MCF 10A (cell line): ENCODE data around the gene TNIK. TPM values are rescaled to one million over a fixed set of nuclear protein-coding genes. Genes with fewer than 3 reads are reported as not detected.
A peak's percentile ranks its signal among the peaks of the same experiment; 100 is the strongest.

Source experiments
- BruUV-seq: library from RNA; stranded (reverse); fragments of 400-500 nt; replicated peaks from 2 replicates; lab custom pipeline; 2021; lab: Mats Ljungman, UMichigan
- CTCF ChIA-PET: fragments of 300-600 bp; sonication (Branson Sonifier 250); formaldehyde crosslinking; extraction: SDS; loops from one replicate; lab custom pipeline; 2021; ENCODE audit warnings: antibody characterized with exemption, inconsistent platforms; lab: Yijun Ruan, JAX
- POLR2A ChIA-PET: fragments of 300-600, 350-650 bp; sonication (Branson Sonifier 250); formaldehyde crosslinking; extraction: SDS; loops from one replicate; lab custom pipeline; 2020; ENCODE audit warnings: antibody characterized with exemption, inconsistent platforms; lab: Yijun Ruan, JAX
- DNase-seq: peaks from one replicate; pipeline ENCODE4 v3.0.0-alpha.2; 2018; ENCODE audit not compliant: unreplicated experiment
- H3K27ac Mint-ChIP-seq: one replicate; pipeline ENCODE4 v1.8.0; 2022; ENCODE audit warnings: mild to moderate bottlenecking, low read depth, mixed read lengths; ENCODE audit not compliant: unreplicated experiment
- H3K27me3 Mint-ChIP-seq: one replicate; pipeline ENCODE4 v1.8.0; 2022; ENCODE audit warnings: mixed read lengths; ENCODE audit not compliant: insufficient read depth, unreplicated experiment
- H3K36me3 Mint-ChIP-seq: one replicate; pipeline ENCODE4 v1.8.0; 2022; ENCODE audit warnings: mild to moderate bottlenecking, moderate library complexity, mixed read lengths; ENCODE audit not compliant: insufficient read depth, unreplicated experiment
- H3K4me1 Mint-ChIP-seq: one replicate; pipeline ENCODE4 v1.8.0; 2022; ENCODE audit warnings: mixed read lengths; ENCODE audit not compliant: insufficient read depth, unreplicated experiment
- H3K4me3 Mint-ChIP-seq: one replicate; pipeline ENCODE4 v1.8.0; 2022; ENCODE audit warnings: mild to moderate bottlenecking, moderate library complexity, mixed read lengths; ENCODE audit not compliant: unreplicated experiment
- H3K9me3 Mint-ChIP-seq: one replicate; pipeline ENCODE4 v1.8.0; 2022; ENCODE audit warnings: mixed read lengths; ENCODE audit not compliant: unreplicated experiment
- CTCF ChIP-seq: fragments of 200-600 bp; IDR thresholded peaks from one replicate; pipeline ENCODE4 v1.8.0; 2022; ENCODE audit warnings: antibody characterized with exemption, mild to moderate bottlenecking; ENCODE audit not compliant: unreplicated experiment
- intact Hi-C: fragments of 100-400 bp; cut with micrococcal nuclease; formaldehyde crosslinking; loops from 2 replicates; pipeline ENCODE4 v1.14.1; 2022
- total RNA-seq: library from RNA; stranded (reverse); gene quantifications from 2 replicates; pipeline ENCODE4 v1.2.3, GENCODE V29; 2022

The TNIK gene
- total RNA-seq, 1 experiment from 2014 or later: 3.4 TPM

- CTCF ChIA-PET: interaction anchor here (0.6 to 2.9 kb wide), 19 partner anchors 8 to 1304 kb away, joined by 3 to 26 read pairs (median 4); partner anchors contain the start of gene RPL22L1
- H3K4me1 Mint-ChIP-seq: peaks cover 8% of the 10 kb centered on the region
- H3K36me3 Mint-ChIP-seq: no peaks in the 10 kb centered on the region
- no peaks in the 10 kb centered on the region for H3K9me3 Mint-ChIP-seq
- H3K4me3 Mint-ChIP-seq: no peak overlapping the region
- H3K27me3 Mint-ChIP-seq: no peaks in the 10 kb centered on the region
- POLR2A ChIA-PET: interaction anchor here (0.6 to 1.9 kb wide), 3 partner anchors 411 to 1090 kb away, joined by 3 to 7 read pairs (median 4); no protein-coding TSS in a partner anchor
- DNase-seq: peak; percentile 77
- intact Hi-C loops: loop anchor here (1.0 to 10.0 kb wide), 8 partner anchors 89 to 782 kb away; partner anchors contain the start of gene TNIK
- TF ChIP-seq CTCF: peak; percentile 79
- peak overlapping the region; percentile 11 for H3K27ac Mint-ChIP-seq
- no TSS peak for BruUV-seq
These were observed 410.3 kb downstream of the TNIK start for GRCh38 chr3:171049861-171050444.

- Mint-ChIP-seq H3K4me1 (peaks cover 8% of the 10 kb centered on the region), H3K27ac (no peak overlapping the region), H3K36me3 (no peaks in the 10 kb centered on the region), H3K4me3 (no peak overlapping the region), H3K27me3 (no peaks in the 10 kb centered on the region), H3K9me3 (no peaks in the 10 kb centered on the region)
- no TSS peak for BruUV-seq
- intact Hi-C loops: no loop called here
- no peak for DNase-seq
- POLR2A ChIA-PET: interaction anchor here (0.7 kb wide), 1 partner anchor 9 kb away, joined by 3 read pairs; no protein-coding TSS in a partner anchor
- TF ChIP-seq CTCF: no peak
- CTCF ChIA-PET: interaction anchor here (1.0 kb wide), 1 partner anchor 519 kb away, joined by 7 read pairs; no protein-coding TSS in a partner anchor
These were observed 413.4 kb downstream of the TNIK start for GRCh38 chr3:171046760-171047159.

- CTCF ChIA-PET: interaction anchor here (0.5 kb wide), 2 partner anchors 21 to 602 kb away, joined by 3 to 4 read pairs; no protein-coding TSS in a partner anchor
- TF ChIP-seq CTCF: no peak
- peak; percentile 54 for DNase-seq
- H3K4me3 Mint-ChIP-seq: no peak overlapping the region
- H3K27me3 Mint-ChIP-seq: no peaks in the 10 kb centered on the region
- no peaks in the 10 kb centered on the region for H3K9me3 Mint-ChIP-seq
- POLR2A ChIA-PET: interaction anchor here (0.5 to 0.6 kb wide), 2 partner anchors 10 to 46 kb away, joined by 3 to 8 read pairs; no protein-coding TSS in a partner anchor
- H3K4me1 Mint-ChIP-seq: peaks cover 8% of the 10 kb centered on the region
- peak overlapping the region; percentile 41 for H3K27ac Mint-ChIP-seq
- H3K36me3 Mint-ChIP-seq: no peaks in the 10 kb centered on the region
- intact Hi-C loops: no loop called here
- no TSS peak for BruUV-seq
These were observed 415.1 kb downstream of the TNIK start for GRCh38 chr3:171044835-171045793.
